IMR-90 (cell line): ENCODE results near the gene ZNF296. TPM values are rescaled to one million over a fixed set of nuclear protein-coding genes. Genes with fewer than 3 reads are reported as not detected.
"Not testable (repeated sequence)": the region's sequence is repeated elsewhere in the genome, so short reads cannot be mapped to it uniquely, and the experiment has no call there.

Experiments
- ATAC-seq: fragments of 200-7000 bp; cut with Tn5 transposase; 2 replicates; pipeline ENCODE4 v1.9.1; 2020; ENCODE audit warnings: low read depth, mild to moderate bottlenecking, moderate library complexity
- BruUV-seq: library from RNA; stranded (reverse); fragments of 400-500 nt; replicated peaks from 2 replicates; lab custom pipeline; 2021; lab: Mats Ljungman, UMichigan
- CTCF ChIA-PET: fragments of 300-600 bp; formaldehyde crosslinking; extraction: SDS; loops from one replicate; lab custom pipeline; 2021; ENCODE audit warnings: antibody characterized with exemption; lab: Yijun Ruan, JAX
- POLR2A ChIA-PET: fragments of 300-600 bp; sonication (Branson Sonifier 250); formaldehyde crosslinking; loops from one replicate; lab custom pipeline; 2022; ENCODE audit warnings: antibody characterized with exemption; ENCODE audit not compliant: unreplicated experiment; lab: Charles Lee
- DNase-seq: peaks from one replicate; pipeline ENCODE4 v3.0.0; 2013
- H2AFZ ChIP-seq: replicated peaks from 2 replicates; pipeline ENCODE3; 2013; ENCODE audit warnings: low read length, mild to moderate bottlenecking; ENCODE audit not compliant: poor library complexity
- H2AK5ac ChIP-seq: 2 replicates; pipeline ENCODE4 v1.6.1; 2013; ENCODE audit warnings: low read depth, low read length, inconsistent platforms
- H2AK9ac ChIP-seq: replicated peaks from 2 replicates; pipeline ENCODE3; 2013; ENCODE audit warnings: mild to moderate bottlenecking, low read depth, low read length, moderate library complexity; ENCODE audit not compliant: poor library complexity
- H2BK120ac ChIP-seq: 2 replicates; pipeline ENCODE4 v1.6.1; 2013; ENCODE audit warnings: low read depth, low read length, inconsistent platforms
- H2BK15ac ChIP-seq: 3 replicates; pipeline ENCODE4 v1.6.1; 2013; ENCODE audit warnings: low read depth, low read length, inconsistent platforms
- H2BK20ac ChIP-seq: 2 replicates; pipeline ENCODE4 v1.6.1; 2013; ENCODE audit warnings: low read depth, mild to moderate bottlenecking, inconsistent platforms, low read length, moderate library complexity
- H2BK5ac ChIP-seq: 2 replicates; pipeline ENCODE4 v1.6.1; 2013; ENCODE audit warnings: mild to moderate bottlenecking, low read depth, low read length, inconsistent platforms; ENCODE audit not compliant: poor library complexity, severe bottlenecking
- H3K14ac ChIP-seq: replicated peaks from 2 replicates; pipeline ENCODE4 v1.6.1; 2013; ENCODE audit warnings: low read depth, low read length, inconsistent platforms
- H3K18ac ChIP-seq: 2 replicates; pipeline ENCODE4 v1.6.1; 2013; ENCODE audit warnings: low read depth, low read length, control low read depth
- H3K23ac ChIP-seq: 2 replicates; pipeline ENCODE4 v1.6.1; 2013; ENCODE audit warnings: low read depth, low read length, inconsistent platforms
- H3K27ac ChIP-seq: 2 replicates; pipeline ENCODE4 v1.5.1; 2013; ENCODE audit warnings: mild to moderate bottlenecking, control low read depth, low read length; ENCODE audit not compliant: insufficient read depth
- H3K27me3 ChIP-seq: 2 replicates; pipeline ENCODE4 v1.6.1; 2013; ENCODE audit warnings: low read length; ENCODE audit not compliant: control insufficient read depth, insufficient read depth
- H3K36me3 ChIP-seq: 2 replicates; pipeline ENCODE4 v1.6.1; 2013; ENCODE audit warnings: low read length, mixed read lengths; ENCODE audit not compliant: control insufficient read depth, insufficient read depth
- H3K4ac ChIP-seq: 2 replicates; pipeline ENCODE4 v1.6.1; 2013; ENCODE audit warnings: low read depth, low read length, inconsistent platforms
- H3K4me1 ChIP-seq: 2 replicates; pipeline ENCODE4 v1.6.1; 2013; ENCODE audit warnings: low read length, mixed read lengths; ENCODE audit not compliant: control insufficient read depth, insufficient read depth
- H3K4me2 ChIP-seq: 2 replicates; pipeline ENCODE4 v1.6.1; 2013; ENCODE audit warnings: low read depth, mild to moderate bottlenecking, control low read depth, low read length, moderate library complexity
- H3K4me3 ChIP-seq: 2 replicates; pipeline ENCODE4 v1.5.1; 2013; ENCODE audit warnings: low read depth, mild to moderate bottlenecking, control low read depth, low read length, moderate library complexity; ENCODE audit not compliant: insufficient read depth
- H3K56ac ChIP-seq: 2 replicates; pipeline ENCODE4 v1.6.1; 2013; ENCODE audit warnings: low read length, inconsistent platforms; ENCODE audit not compliant: insufficient read depth; ENCODE audit errors: extremely low read depth
- H3K79me1 ChIP-seq, 2 experiments: 2 replicates each; pipeline ENCODE4 v1.6.1; 2013; ENCODE audit warnings: low read length in 2 of 2, inconsistent platforms in 1 of 2, low read depth in 1 of 2
- H3K9ac ChIP-seq: 2 replicates; pipeline ENCODE4 v1.6.1; 2013; ENCODE audit warnings: low read depth, low read length, control low read depth
- H3K9me1 ChIP-seq: 2 replicates; pipeline ENCODE4 v1.6.1; 2013; ENCODE audit warnings: low read length, inconsistent platforms; ENCODE audit not compliant: insufficient read depth
- H3K9me3 ChIP-seq: 2 replicates; pipeline ENCODE4 v1.6.1; 2013; ENCODE audit warnings: low read length; ENCODE audit not compliant: control insufficient read depth, insufficient read depth
- H4K20me1 ChIP-seq: 2 replicates; pipeline ENCODE4 v1.6.1; 2013; ENCODE audit warnings: low read length, inconsistent platforms; ENCODE audit not compliant: insufficient read depth
- H4K5ac ChIP-seq: 2 replicates; pipeline ENCODE4 v1.6.1; 2013; ENCODE audit warnings: mild to moderate bottlenecking, low read depth, low read length, control low read depth
- H4K8ac ChIP-seq, 2 experiments: 2 replicates each; pipeline ENCODE4 v1.6.1; 2013; ENCODE audit warnings: low read depth in 2 of 2, low read length in 2 of 2, control low read depth in 1 of 2, inconsistent platforms in 1 of 2
- H4K91ac ChIP-seq: 2 replicates; pipeline ENCODE4 v1.6.1; 2013; ENCODE audit warnings: low read depth, low read length, inconsistent platforms; ENCODE audit not compliant: insufficient read depth
- WGBS, 2 experiments: methylation state at CpG; one replicate each; pipeline versions ENCODE4 v1.1.5 to v1.1.7; 2013; ENCODE audit warnings: missing lambda C conversion rate in 2 of 2; ENCODE audit not compliant: insufficient read length in 1 of 2; ENCODE audit errors: extremely low coverage in 2 of 2; 5-methylcytosine and 5-hydroxymethylcytosine counted together
- dilution Hi-C: fragments of 300-500 bp; cut with HindIII; formaldehyde crosslinking; loops from one replicate; pipeline ENCODE4 v1.14.3; 2018; ENCODE audit warnings: low sequenced_read_pairs; ENCODE audit not compliant: unreplicated experiment
- in situ Hi-C: fragments of 300-500 bp; cut with MboI; formaldehyde crosslinking; loops from 3 replicates; pipeline ENCODE4 v1.14.3; 2019; ENCODE audit warnings: low sequenced_read_pairs, inconsistent platforms, mixed read lengths
- intact Hi-C: fragments of 100-400 bp; cut with micrococcal nuclease; formaldehyde crosslinking; loops from 2 replicates; pipeline ENCODE4 v1.10.0; 2022
- polyA plus RNA-seq, 3 experiments: library from polyadenylated mRNA; depleted of rRNA; stranded (reverse); fragments of >200 nt; gene quantifications; 2 replicates each; pipeline ENCODE4 v1.2.3, GENCODE V29; 2012; ENCODE audit warnings: low replicate concordance in 1 of 3
- total RNA-seq: library from RNA; depleted of rRNA; stranded (reverse); fragments of >200 nt; gene quantifications from 2 replicates; pipeline ENCODE4 v1.2.3, GENCODE V29; 2012

ZNF296 gene
- total and polyA plus RNA-seq, 2 of the 4 experiments (the other 2 are of a cell fraction), result 0.10 TPM; not detected in 1

GRCh38 chr19:45106363-45106762 is 30.1 kb upstream of the ZNF296 start:
- POLR2A ChIA-PET, H2AFZ ChIP-seq, H3K4me3 ChIP-seq, in situ Hi-C loops, H3K27ac ChIP-seq, H3K9ac ChIP-seq, H2AK9ac ChIP-seq, H2BK5ac ChIP-seq, H2BK15ac ChIP-seq, H3K4ac ChIP-seq, H3K27me3 ChIP-seq, H2BK120ac ChIP-seq, H4K91ac ChIP-seq, H2BK20ac ChIP-seq, H3K23ac ChIP-seq, H2AK5ac ChIP-seq, BruUV-seq, intact Hi-C loops, DNase-seq, ATAC-seq, H4K5ac ChIP-seq, H3K14ac ChIP-seq, H3K9me3 ChIP-seq, H3K4me2 ChIP-seq, H4K8ac ChIP-seq, dilution Hi-C loops, H3K56ac ChIP-seq, H3K36me3 ChIP-seq, H3K18ac ChIP-seq: not testable (repeated sequence)
- WGBS, 2 experiments, result 84% methylated on average over 6 of the region's 11 CpGs; no CpG with 5 or more reads in 1 of the 2 experiments
- CTCF ChIA-PET, result interaction anchor here (0.6 kb wide), 1 partner anchor 407 kb away, joined by 4 read pairs; no protein-coding TSS in a partner anchor
- peaks cover 30 to 97% of the 10 kb centered on the region in 2 experiments for H3K79me1 ChIP-seq
- peaks cover 23% of the 10 kb centered on the region for H3K9me1 ChIP-seq
- H3K4me1 ChIP-seq, result peaks cover 11% of the 10 kb centered on the region
- peaks cover 97% of the 10 kb centered on the region for H4K20me1 ChIP-seq
